K562 (cell line): ENCODE data around the gene PLA2R1. TPM values are rescaled to one million over a fixed set of nuclear protein-coding genes. Genes with fewer than 3 reads are reported as not detected.

ENCODE experiments used
- BMI1 ChIP-seq: fragments of 150-350 bp; IDR thresholded peaks from 2 replicates; pipeline ENCODE4 v1.6.1; 2014; ENCODE audit warnings: low read length
- CTBP1 ChIP-seq: fragments of 450-650 bp; IDR thresholded peaks from 2 replicates; pipeline ENCODE4 v1.6.1; 2016; ENCODE audit warnings: borderline replicate concordance
- ETV6 ChIP-seq, 3 experiments: fragments of 150-350 bp in 1 of 3; sonication (generic) in 1 of 3; formaldehyde crosslinking in 1 of 3; IDR thresholded peaks; 2 replicates each; pipeline versions ENCODE4 v1.6.1 to v1.8.0; 2014 to 2022; ENCODE audit warnings: borderline replicate concordance in 2 of 3, low read depth in 2 of 3, antibody characterized with exemption in 1 of 3, low read length in 1 of 3, mild to moderate bottlenecking in 1 of 3, missing genetic modification reagents in 1 of 3
- GATA2 ChIP-seq: sonication (generic); formaldehyde crosslinking; IDR thresholded peaks from 2 replicates; pipeline ENCODE4 v1.4.0; 2020; ENCODE audit warnings: mild to moderate bottlenecking, missing genetic modification reagents
- HNRNPLL ChIP-seq: fragments of 200-400 bp; formaldehyde crosslinking; IDR thresholded peaks from 2 replicates; pipeline ENCODE4 v1.6.1; 2017; ENCODE audit warnings: low read length, low read depth, mild to moderate bottlenecking; ENCODE audit not compliant: poor library complexity, severe bottlenecking
- PYGO2 ChIP-seq: fragments of 450-650 bp; IDR thresholded peaks from 2 replicates; pipeline ENCODE4 v1.6.1; 2016; ENCODE audit warnings: mild to moderate bottlenecking, missing genetic modification characterization, moderate library complexity, missing compliant biosample characterization
- ZZZ3 ChIP-seq: fragments of 450-650 bp; IDR thresholded peaks from 2 replicates; pipeline ENCODE4 v1.6.1; 2016; ENCODE audit warnings: antibody characterized with exemption, mild to moderate bottlenecking, moderate library complexity
- polyA plus RNA-seq, 8 experiments: library from polyadenylated mRNA; depleted of rRNA in 4 of 8; stranded (reverse) in 5 of 8; unstranded in 3 of 8; fragments of >200 nt; fragmentation: Nextera tagmentation in 2 of 8; fragmentation: Illumina TruSeq in 1 of 8; extraction: Ambion mirVana in 2 of 8; extraction: Trizol in 1 of 8; gene quantifications; 2 replicates each; pipeline versions ENCODE4 v1.2.1 to v1.2.3, GENCODE V29; 2011 to 2014; ENCODE audit warnings: inconsistent platforms in 1 of 8, missing spikeins in 1 of 8
- total RNA-seq, 7 experiments: library from RNA; depleted of rRNA in 6 of 7; stranded (reverse); fragments of >200 nt in 6 of 7; fragmentation: Illumina TruSeq in 2 of 7; extraction: Trizol in 2 of 7; gene quantifications; 2 replicates each; pipeline versions ENCODE4 v1.2.1 to v1.2.3, GENCODE V29; 2011 to 2021; ENCODE audit warnings: low replicate concordance in 1 of 7
- TF ChIP-seq, protein P1 (sequence below), 2 experiments: fragments of 450-650 bp; IDR thresholded peaks; 2 replicates each; pipeline ENCODE4 v1.6.1; 2016; ENCODE audit warnings: mild to moderate bottlenecking in 2 of 2, borderline replicate concordance in 1 of 2, low read depth in 1 of 2, moderate library complexity in 1 of 2
- TF ChIP-seq, protein P2 (sequence below): fragments of 250-450 bp; sonication (Bioruptor Pico); IDR thresholded peaks from 2 replicates; pipeline ENCODE4 v1.5.0; 2021

PLA2R1 gene
- total and polyA plus RNA-seq, 9 of the 15 experiments (the other 6 are each of a cell fraction or from before 2014, with no cell fraction given) = not detected

- TF ChIP-seq, protein P1, sequence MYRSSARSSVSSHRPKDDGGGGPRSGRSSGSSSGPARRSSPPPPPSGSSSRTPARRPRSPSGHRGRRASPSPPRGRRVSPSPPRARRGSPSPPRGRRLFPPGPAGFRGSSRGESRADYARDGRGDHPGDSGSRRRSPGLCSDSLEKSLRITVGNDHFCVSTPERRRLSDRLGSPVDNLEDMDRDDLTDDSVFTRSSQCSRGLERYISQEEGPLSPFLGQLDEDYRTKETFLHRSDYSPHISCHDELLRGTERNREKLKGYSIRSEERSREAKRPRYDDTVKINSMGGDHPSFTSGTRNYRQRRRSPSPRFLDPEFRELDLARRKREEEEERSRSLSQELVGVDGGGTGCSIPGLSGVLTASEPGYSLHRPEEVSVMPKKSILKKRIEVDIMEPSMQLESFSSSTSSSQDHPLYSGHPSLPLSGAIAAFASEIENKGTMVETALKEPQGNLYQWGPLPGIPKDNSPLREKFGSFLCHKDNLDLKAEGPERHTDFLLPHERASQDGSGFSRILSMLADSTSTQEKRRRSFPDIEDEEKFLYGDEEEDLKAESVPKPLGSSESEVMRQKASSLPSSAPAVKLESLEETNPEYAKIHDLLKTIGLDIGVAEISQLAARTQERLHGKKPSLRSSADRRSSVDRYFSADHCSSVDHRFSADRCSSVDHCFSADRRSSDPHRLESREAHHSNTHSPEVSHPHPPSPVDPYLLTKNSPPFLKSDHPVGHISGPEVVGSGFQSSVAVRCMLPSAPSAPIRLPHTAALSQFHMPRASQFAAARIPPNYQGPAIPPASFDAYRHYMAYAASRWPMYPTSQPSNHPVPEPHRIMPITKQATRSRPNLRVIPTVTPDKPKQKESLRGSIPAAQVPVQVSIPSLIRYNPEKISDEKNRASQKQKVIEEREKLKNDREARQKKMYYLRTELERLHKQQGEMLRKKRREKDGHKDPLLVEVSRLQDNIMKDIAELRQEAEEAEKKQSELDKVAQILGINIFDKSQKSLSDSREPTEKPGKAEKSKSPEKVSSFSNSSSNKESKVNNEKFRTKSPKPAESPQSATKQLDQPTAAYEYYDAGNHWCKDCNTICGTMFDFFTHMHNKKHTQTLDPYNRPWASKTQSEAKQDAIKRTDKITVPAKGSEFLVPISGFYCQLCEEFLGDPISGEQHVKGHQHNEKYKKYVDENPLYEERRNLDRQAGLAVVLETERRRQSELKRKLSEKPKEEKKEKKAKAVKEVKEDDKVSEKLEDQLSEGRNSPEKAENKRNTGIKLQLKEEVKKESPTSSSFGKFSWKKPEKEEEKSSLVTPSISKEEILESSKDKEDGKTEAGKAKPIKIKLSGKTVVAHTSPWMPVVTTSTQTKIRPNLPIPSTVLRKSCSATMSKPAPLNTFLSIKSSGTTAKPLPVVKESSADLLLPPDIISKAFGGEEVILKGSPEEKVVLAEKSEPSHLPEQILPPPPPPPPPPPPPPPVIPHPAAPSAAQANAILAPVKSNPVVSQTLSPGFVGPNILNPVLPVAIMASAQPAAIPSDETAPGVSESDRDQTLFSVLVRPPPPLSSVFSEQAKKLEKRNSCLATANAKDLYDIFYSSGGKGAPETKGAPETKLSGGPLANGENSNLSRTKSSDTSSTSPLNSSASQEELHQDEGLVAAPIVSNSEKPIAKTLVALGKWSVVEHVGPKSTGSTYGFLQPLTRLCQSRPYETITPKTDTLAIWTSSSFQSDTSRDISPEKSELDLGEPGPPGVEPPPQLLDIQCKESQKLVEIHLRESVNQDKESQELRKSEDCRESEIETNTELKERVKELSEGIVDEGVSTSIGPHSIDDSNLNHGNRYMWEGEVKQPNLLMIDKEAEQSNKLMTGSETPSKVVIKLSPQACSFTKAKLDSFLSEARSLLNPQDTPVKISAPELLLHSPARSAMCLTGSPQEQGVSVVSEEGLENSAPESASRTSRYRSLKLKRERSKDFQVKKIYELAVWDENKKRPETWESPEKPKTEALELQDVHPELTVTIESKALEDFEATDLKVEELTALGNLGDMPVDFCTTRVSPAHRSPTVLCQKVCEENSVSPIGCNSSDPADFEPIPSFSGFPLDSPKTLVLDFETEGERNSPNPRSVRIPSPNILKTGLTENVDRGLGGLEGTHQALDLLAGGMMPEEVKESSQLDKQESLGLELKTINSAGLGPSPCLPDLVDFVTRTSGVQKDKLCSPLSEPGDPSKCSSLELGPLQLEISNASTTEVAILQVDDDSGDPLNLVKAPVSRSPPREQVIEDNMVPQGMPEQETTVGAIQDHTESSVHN (IDR thresholded peaks at IDR 0.05; ENCODE audit: borderline replicate concordance in 1 of 2, low read depth in 1 of 2) = no peak
- TF ChIP-seq ETV6 (IDR thresholded peaks at IDR 0.05; ENCODE audit: borderline replicate concordance in 1 of 2, low read depth in 2 of 2, low read length in 1 of 2) (no peak), ETV6 (CRISPR knock-in tag; IDR thresholded peaks at IDR 0.05; ENCODE audit: borderline replicate concordance) (no peak), BMI1 (no peak), PYGO2 (tag) (no peak), GATA2 (CRISPR knock-in tag) (no peak), CTBP1 (no peak), HNRNPLL (no peak), ZZZ3 (no peak)
- TF ChIP-seq, protein P2, sequence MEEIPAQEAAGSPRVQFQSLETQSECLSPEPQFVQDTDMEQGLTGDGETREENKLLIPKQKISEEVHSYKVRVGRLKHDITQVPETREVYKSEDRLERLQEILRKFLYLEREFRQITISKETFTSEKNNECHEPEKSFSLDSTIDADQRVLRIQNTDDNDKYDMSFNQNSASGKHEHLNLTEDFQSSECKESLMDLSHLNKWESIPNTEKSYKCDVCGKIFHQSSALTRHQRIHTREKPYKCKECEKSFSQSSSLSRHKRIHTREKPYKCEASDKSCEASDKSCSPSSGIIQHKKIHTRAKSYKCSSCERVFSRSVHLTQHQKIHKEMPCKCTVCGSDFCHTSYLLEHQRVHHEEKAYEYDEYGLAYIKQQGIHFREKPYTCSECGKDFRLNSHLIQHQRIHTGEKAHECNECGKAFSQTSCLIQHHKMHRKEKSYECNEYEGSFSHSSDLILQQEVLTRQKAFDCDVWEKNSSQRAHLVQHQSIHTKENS (CRISPR knock-in tag) = no peak
Observed at GRCh38 chr2:160005908-160006307, 56.5 kb downstream of the PLA2R1 start (continued).
